Islet precursor cell (in vitro differentiated cells): ENCODE data around the gene CDH26.

ENCODE experiments used
- DNase-seq: peaks from one replicate; pipeline ENCODE4 v3.0.0-alpha.2; 2018

The CDH26 gene

GRCh38 chr20:60049601-60050000, 91.4 kb downstream of the CDH26 start:
- peak; percentile 10 for DNase-seq

GRCh38 chr20:60050193-60050947, 92.1 kb downstream of the CDH26 start:
- peak; percentile 72 for DNase-seq

- DNase-seq, result peak; percentile 39
Measured at GRCh38 chr20:60051911-60052310, 93.7 kb downstream of the CDH26 start.

GRCh38 chr20:60052322-60052721, 94.1 kb downstream of the CDH26 start:
- DNase-seq, result peak; percentile 24

GRCh38 chr20:60053125-60053817, 95.0 kb downstream of the CDH26 start:
- peak; percentile 16 for DNase-seq

GRCh38 chr20:60053818-60054190, 95.6 kb downstream of the CDH26 start:
- peak; percentile 21 for DNase-seq

GRCh38 chr20:60054716-60055634, 96.8 kb downstream of the CDH26 start:
- peak; percentile 43 for DNase-seq

GRCh38 chr20:60055740-60056139, 97.5 kb downstream of the CDH26 start:
- peak; percentile 53 for DNase-seq

GRCh38 chr20:60056407-60057122, 98.3 kb downstream of the CDH26 start:
- DNase-seq, result peak; percentile 30

- peak; percentile 88 for DNase-seq
Measured at GRCh38 chr20:60057123-60057865, 99.1 kb downstream of the CDH26 start.

- peak; percentile 83 for DNase-seq
Measured at GRCh38 chr20:60057866-60058807, 99.9 kb downstream of the CDH26 start.

GRCh38 chr20:60058879-60059278, 100.7 kb downstream of the CDH26 start:
- DNase-seq, result no peak

- DNase-seq, result peak; percentile 42
Measured at GRCh38 chr20:60060006-60060557, 101.9 kb downstream of the CDH26 start.

- DNase-seq, result peak; percentile 52
Measured at GRCh38 chr20:60060593-60060992, 102.4 kb downstream of the CDH26 start.

- DNase-seq, result peak; percentile 50
Measured at GRCh38 chr20:60062431-60063047, 104.3 kb downstream of the CDH26 start.

- peak; percentile 66 for DNase-seq
Measured at GRCh38 chr20:60063048-60063451, 104.8 kb downstream of the CDH26 start.

- peak; percentile 5 for DNase-seq
Measured at GRCh38 chr20:60063739-60064380, 105.6 kb downstream of the CDH26 start.
